ENCODE results near the gene STAT1. TPM values are rescaled to one million over a fixed set of nuclear protein-coding genes. Genes with fewer than 3 reads are reported as not detected.

Gene STAT1
- polyA plus RNA-seq (ENCODE audit: insufficient read length in 10 of 10): 10 to 100 TPM; 26.0 to 41.0 (median 35.8) TPM
- long read RNA-seq, donor 1, full-length matches to known transcripts: 4 of 4 reads
- long read RNA-seq, donor 1, partial matches to known transcripts: 0 of 4 reads
- long read RNA-seq, donor 1, other reads (novel, unspliced or antisense): 0 of 4 reads
- long read RNA-seq, donor 2, full-length matches to known transcripts: 5 of 5 reads
- long read RNA-seq, donor 2, partial matches to known transcripts: 0 of 5 reads
- long read RNA-seq, donor 2, other reads (novel, unspliced or antisense): 0 of 5 reads
- long read RNA-seq, donor 3: 0 reads
- long read RNA-seq, donor 4, full-length matches to known transcripts: 2 of 2 reads
- long read RNA-seq, donor 4, partial matches to known transcripts: 0 of 2 reads
- long read RNA-seq, donor 4, other reads (novel, unspliced or antisense): 0 of 2 reads
- long read RNA-seq, donor 5, full-length matches to known transcripts: 2 of 2 reads
- long read RNA-seq, donor 5, partial matches to known transcripts: 0 of 2 reads
- long read RNA-seq, donor 5, other reads (novel, unspliced or antisense): 0 of 2 reads
- long read RNA-seq, donor 6, partial matches to known transcripts: 5 of 5 reads
- long read RNA-seq, donor 6, other reads (novel, unspliced or antisense): 0 of 5 reads
- long read RNA-seq, donor 7, full-length matches to known transcripts: 2 of 2 reads
- long read RNA-seq, donor 7, partial matches to known transcripts: 0 of 2 reads
- long read RNA-seq, donor 7, other reads (novel, unspliced or antisense): 0 of 2 reads
- long read RNA-seq, donor 8, full-length matches to known transcripts: 1 of 1 reads
- long read RNA-seq, donor 8, partial matches to known transcripts: 0 of 1 reads
- long read RNA-seq, donor 8, other reads (novel, unspliced or antisense): 0 of 1 reads
- long read RNA-seq, donor 9: 0 reads

- DNase-seq: peak; percentile 94 to 98 (median 95)
Measured at GRCh38 chr2:191013932-191014652, at the start of gene STAT1. STAT1 (minus strand) TSS chr2:191014171; CDS start chr2:191010003, 4,168 bp downstream.

DNA sequence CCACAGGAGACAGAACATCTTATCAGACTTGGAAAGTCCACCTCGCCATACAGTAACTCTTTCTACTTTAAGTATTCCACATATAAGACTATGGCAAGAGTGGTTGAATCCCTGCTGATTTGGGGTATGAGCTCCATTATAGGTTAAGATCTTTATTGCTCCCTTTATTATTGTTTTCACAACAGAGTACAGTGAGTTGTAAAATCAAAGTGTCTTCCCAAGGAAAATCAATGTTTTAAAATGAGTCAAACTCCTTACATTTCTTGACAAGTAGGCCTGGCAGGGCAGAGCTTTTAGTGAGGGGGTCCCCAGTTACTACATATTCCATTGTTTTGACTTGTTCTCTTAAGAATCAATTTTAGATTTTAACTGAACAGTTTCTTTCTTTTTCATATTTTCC lies 49.6 kb upstream of the STAT1 start:
- no peak for DNase-seq

DNA sequence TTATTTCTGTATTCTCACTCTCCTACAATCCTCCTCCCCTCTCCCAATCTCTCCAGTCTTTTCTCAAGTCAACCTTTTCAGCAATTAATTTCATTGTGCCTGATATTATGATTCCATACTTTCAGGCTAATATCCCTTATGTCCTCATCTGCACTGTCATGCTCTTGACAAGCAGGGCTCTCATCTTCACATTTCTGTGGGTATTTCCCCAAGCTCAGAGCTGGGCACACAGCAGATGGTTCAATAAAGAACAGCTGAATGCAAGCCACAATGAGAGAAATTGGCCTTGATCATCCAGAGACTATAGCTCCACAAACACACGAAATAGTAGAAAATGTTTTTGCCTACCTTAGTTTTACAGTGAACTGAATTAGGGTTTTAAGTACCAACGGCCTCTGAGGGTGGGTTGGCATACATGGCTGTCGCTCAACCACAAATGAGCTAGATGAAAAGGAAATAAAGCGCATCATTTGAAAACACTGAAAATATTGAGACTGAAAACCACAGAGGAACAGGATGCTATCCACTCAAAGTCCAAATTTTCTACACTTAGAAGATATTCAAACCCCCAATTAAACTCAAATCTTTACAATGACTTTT lies 47.5 kb upstream of the STAT1 start:
- DNase-seq: no peak

- no peak for DNase-seq
Measured at GRCh38 chr2:191059308-191059707, 45.3 kb upstream of the STAT1 start.

DNA sequence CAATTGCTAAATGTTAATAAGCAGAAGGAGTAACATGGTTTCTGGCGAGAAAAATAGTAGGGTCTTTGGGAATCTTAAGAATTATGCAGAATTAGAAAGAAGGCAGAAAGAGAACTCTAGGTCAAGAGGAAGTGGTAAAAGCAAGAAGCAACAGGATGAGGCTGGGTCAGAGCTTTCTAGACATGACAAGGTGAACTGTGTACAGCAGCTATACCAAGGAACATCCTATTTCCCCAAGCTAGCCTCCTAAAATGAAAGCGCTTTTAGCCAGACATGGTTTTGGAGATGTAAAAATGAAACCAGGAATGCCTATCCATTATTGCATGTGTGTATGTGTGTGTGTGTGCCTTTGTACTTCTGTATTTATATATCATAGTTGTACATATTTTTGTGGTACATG lies 42.3 kb upstream of the STAT1 start:
- no peak for DNase-seq

DNA sequence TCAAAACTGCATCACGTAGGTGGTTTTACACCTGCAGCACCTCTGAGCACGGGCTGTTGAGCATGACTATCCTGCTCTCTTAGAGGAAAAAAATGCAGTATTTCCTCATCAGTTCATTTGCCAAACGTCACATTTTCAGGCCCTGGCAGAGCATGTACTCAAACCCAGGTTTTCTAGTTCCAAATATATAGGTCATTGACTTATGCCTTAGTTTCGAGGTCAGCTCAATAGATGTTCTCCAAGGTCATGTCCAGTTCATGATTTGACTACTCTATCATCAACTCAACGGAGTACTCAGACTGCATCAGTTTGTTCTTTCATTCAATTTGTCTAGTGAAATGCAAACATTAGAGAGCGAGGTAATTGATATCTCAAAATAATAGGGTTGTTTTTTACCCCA lies 39.3 kb upstream of the STAT1 start:
- DNase-seq: no peak

- peak; percentile 53 to 75 (median 57) for DNase-seq
Measured at GRCh38 chr2:191051825-191052778, 38.1 kb upstream of the STAT1 start.

DNA sequence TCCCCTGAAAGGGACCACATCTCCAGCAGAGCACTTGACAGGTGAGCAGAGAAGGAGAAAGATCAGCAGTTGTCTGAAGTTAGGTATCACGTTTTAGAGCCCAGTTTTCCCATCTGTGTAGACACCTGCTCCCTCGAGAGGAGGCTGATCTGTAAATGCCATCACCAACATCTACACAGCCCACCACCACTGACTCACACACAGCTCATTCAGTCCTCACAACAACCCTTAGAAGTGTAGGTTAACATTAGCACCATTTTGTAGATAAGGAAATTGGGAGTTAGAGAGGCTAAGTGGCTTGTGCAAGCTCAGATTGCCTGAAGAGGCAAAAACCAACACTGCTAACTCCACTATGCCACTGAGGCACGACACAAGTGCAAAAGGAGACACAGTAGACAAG lies 37.2 kb upstream of the STAT1 start:
- DNase-seq: peak in 1 of 3 donors; percentile 13

GRCh38 chr2:191050640-191050987 lies 36.6 kb upstream of the STAT1 start:
- DNase-seq: no peak

GRCh38 chr2:191049728-191050639 lies 36.0 kb upstream of the STAT1 start:
- peak; percentile 67 to 93 (median 85) for DNase-seq

- peak in 1 of 3 donors; percentile 39 for DNase-seq
Measured at GRCh38 chr2:191048073-191048472, 34.1 kb upstream of the STAT1 start.

- no peak for DNase-seq
Measured at GRCh38 chr2:191045141-191045540, 31.2 kb upstream of the STAT1 start.

DNA sequence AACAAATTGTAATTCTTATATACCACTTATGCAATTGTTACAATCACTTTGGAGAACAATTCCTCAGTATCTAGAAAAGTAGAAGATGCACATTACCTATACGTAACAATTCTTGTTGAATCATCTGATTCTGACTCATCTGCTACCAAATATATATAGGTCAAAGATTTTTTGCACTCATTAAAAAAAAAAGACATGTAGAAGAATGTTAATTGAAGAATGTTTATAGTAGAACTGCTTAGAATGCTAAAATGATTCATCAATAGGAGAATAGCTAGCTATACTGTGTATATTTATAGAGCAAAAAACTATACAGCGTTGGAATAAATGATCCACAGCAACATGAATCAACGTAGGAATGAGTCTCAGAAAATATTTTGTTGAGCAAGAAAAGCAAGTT lies 29.5 kb upstream of the STAT1 start:
- DNase-seq: peak in 1 of 3 donors; percentile 74

DNA sequence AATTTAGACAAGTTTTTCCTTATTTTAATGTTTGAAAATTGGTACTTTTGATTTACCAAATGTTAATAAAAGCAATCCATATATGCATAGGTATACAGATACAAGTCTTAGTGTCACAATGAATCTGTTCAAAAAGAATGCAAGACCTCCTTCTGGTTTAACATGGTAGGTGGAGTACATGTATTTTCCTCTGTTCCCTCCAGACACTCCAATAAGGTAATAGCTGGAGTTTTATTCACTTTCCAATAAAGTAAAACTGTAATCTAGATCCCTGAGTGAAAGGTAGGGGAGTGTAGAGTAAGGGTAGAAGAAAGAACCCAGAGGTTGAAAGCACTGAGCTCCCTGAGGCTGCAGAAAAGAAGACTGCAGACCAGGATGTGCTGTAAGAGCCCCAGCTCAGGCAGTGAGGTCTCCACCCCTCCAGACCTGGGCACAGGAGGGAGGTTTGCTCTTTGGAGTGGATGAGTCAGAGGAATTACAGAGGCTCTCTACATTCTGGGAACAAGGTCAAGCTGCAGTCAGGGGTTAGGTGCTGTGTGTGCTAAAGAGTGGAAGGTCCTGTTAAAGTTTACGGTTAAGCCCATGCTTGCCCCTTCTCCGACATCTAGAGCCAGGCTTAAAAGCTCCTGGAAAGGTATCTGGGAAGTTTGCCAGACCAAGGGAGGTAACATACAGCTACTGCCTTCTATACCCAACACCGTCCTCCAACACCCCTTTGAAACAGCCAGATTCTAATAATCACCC lies 27.6 kb upstream of the STAT1 start:
- no peak for DNase-seq

GRCh38 chr2:191039616-191040015 lies 25.6 kb upstream of the STAT1 start:
- no peak for DNase-seq

GRCh38 chr2:191038741-191039140 lies 24.8 kb upstream of the STAT1 start:
- no peak for DNase-seq

GRCh38 chr2:191038241-191038725 lies 24.3 kb upstream of the STAT1 start:
- peak in 1 of 3 donors; percentile 53 for DNase-seq

DNA sequence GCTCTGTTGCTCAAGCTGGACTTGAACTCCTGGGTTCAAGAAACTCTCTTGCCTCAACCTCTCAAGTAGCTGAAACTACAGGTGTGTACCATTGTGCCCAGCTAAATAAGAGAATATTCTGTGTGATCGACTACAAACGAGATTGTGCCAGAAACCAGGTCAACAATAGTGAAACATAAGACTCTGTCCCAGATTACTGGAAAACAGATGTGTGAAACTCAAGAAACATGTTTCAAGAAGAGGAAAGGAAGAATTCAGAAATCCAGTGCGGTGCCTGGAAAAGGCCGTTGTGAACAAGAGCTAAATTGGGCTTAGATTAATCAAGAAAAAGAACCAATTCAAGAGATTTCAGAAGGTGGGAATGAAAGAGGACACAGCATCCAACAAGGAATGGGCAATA lies 23.4 kb upstream of the STAT1 start:
- DNase-seq: no peak

All from muscle of back (tissue), 13 donors.